GM18505 (cell line): ENCODE measurements around the gene PAQR8.
"Not testable (repeated sequence)": the region's sequence is repeated elsewhere in the genome, so short reads cannot be mapped to it uniquely, and the experiment has no call there.

Experiments
- ATAC-seq: cut with Tn5 transposase; IDR thresholded peaks from one replicate; pipeline ENCODE4 v1.9.1; 2021; ENCODE audit not compliant: unreplicated experiment
- POLR2A ChIP-seq: IDR thresholded peaks from 4 replicates; pipeline ENCODE4 v1.6.1; 2011; ENCODE audit warnings: borderline replicate concordance; ENCODE audit not compliant: insufficient read depth, insufficient read length; ENCODE audit errors: extremely low read depth

The PAQR8 gene

GRCh38 chr6:52415917-52416628, 54.1 kb downstream of the PAQR8 start:
- ATAC-seq = no peak
- no peak for TF ChIP-seq POLR2A

GRCh38 chr6:52416629-52417151, 54.7 kb downstream of the PAQR8 start:
- no peak for ATAC-seq
- TF ChIP-seq POLR2A = no peak

GRCh38 chr6:52417675-52418111, 55.7 kb downstream of the PAQR8 start:
- ATAC-seq = no peak

GRCh38 chr6:52418606-52419005, 56.7 kb downstream of the PAQR8 start:
- no peak for ATAC-seq

More at GRCh38 chr6:52417675-52418111, 55.7 kb downstream of the PAQR8 start:
- no peak for TF ChIP-seq POLR2A

GRCh38 chr6:52419809-52420667, 58.1 kb downstream of the PAQR8 start, which contains the start of gene EFHC1:
TSS of gene EFHC1 (plus strand) at chr6:52420342. CDS start at chr6:52420411, 69 bp downstream.
- ATAC-seq = peak; percentile 97
- TF ChIP-seq POLR2A = peak; percentile 92

More at GRCh38 chr6:52418606-52419005, 56.7 kb downstream of the PAQR8 start:
- no peak for TF ChIP-seq POLR2A

GRCh38 chr6:52420668-52421358, 58.9 kb downstream of the PAQR8 start:
- no peak for TF ChIP-seq POLR2A
- ATAC-seq = no peak

- no peak for ATAC-seq
- no peak for TF ChIP-seq POLR2A
Observed at GRCh38 chr6:52422156-52422555, 60.2 kb downstream of the PAQR8 start.

GRCh38 chr6:52423448-52423847, 61.5 kb downstream of the PAQR8 start:
- no peak for ATAC-seq
- no peak for TF ChIP-seq POLR2A

- no peak for ATAC-seq
- no peak for TF ChIP-seq POLR2A
Observed at GRCh38 chr6:52423971-52424381, 62.0 kb downstream of the PAQR8 start.

GRCh38 chr6:52424513-52424912, 62.6 kb downstream of the PAQR8 start:
- ATAC-seq = no peak
- TF ChIP-seq POLR2A = no peak

- ATAC-seq = no peak
- TF ChIP-seq POLR2A = no peak
Observed at GRCh38 chr6:52426667-52427066, 64.7 kb downstream of the PAQR8 start.

- ATAC-seq = not testable (repeated sequence)
Observed at GRCh38 chr6:52433294-52433693, 71.3 kb downstream of the PAQR8 start.

- TF ChIP-seq POLR2A = no peak
- ATAC-seq = no peak
Observed at GRCh38 chr6:52435345-52435744, 73.4 kb downstream of the PAQR8 start.
